K562 (cell line): Measurements from ENCODE around the gene RGS14. TPM values are rescaled to one million over a fixed set of nuclear protein-coding genes. Genes with fewer than 3 reads are reported as not detected.

Experiments used
- EHMT2 ChIP-seq: fragments of 450-650 bp; IDR thresholded peaks from 2 replicates; pipeline ENCODE4 v1.6.1; 2018; ENCODE audit warnings: antibody characterized with exemption
- ETS2 ChIP-seq: IDR thresholded peaks from 2 replicates; pipeline ENCODE4 v1.6.1; 2016; ENCODE audit warnings: borderline replicate concordance, missing genetic modification characterization, mild to moderate bottlenecking, moderate library complexity, missing compliant biosample characterization; ENCODE audit not compliant: poor library complexity, severe bottlenecking
- FOXA1 ChIP-seq: fragments of 450-650 bp; IDR thresholded peaks from 2 replicates; pipeline ENCODE4 v1.6.1; 2016; ENCODE audit warnings: mild to moderate bottlenecking, borderline replicate concordance
- NR2C1 ChIP-seq, 2 experiments: fragments of 450-650 bp; IDR thresholded peaks; 2 replicates each; pipeline ENCODE4 v1.6.1; 2017; ENCODE audit warnings: mild to moderate bottlenecking in 2 of 2, antibody characterized with exemption in 1 of 2, inconsistent platforms in 1 of 2, missing compliant biosample characterization in 1 of 2, missing genetic modification characterization in 1 of 2
- ZNF212 ChIP-seq: fragments of 450-650 bp; formaldehyde crosslinking; IDR thresholded peaks from 2 replicates; pipeline ENCODE4 v1.4.0; 2020; ENCODE audit warnings: mild to moderate bottlenecking
- polyA plus RNA-seq, 8 experiments: library from polyadenylated mRNA; depleted of rRNA in 4 of 8; stranded (reverse) in 5 of 8; unstranded in 3 of 8; fragments of >200 nt; fragmentation: Nextera tagmentation in 2 of 8; fragmentation: Illumina TruSeq in 1 of 8; extraction: Ambion mirVana in 2 of 8; extraction: Trizol in 1 of 8; gene quantifications; 2 replicates each; pipeline versions ENCODE4 v1.2.1 to v1.2.3, GENCODE V29; 2011 to 2014; ENCODE audit warnings: inconsistent platforms in 1 of 8, missing spikeins in 1 of 8
- total RNA-seq, 7 experiments: library from RNA; depleted of rRNA in 6 of 7; stranded (reverse); fragments of >200 nt in 6 of 7; fragmentation: Illumina TruSeq in 2 of 7; extraction: Trizol in 2 of 7; gene quantifications; 2 replicates each; pipeline versions ENCODE4 v1.2.1 to v1.2.3, GENCODE V29; 2011 to 2021; ENCODE audit warnings: low replicate concordance in 1 of 7
- TF ChIP-seq, protein P1 (sequence below): IDR thresholded peaks from 3 replicates; pipeline ENCODE4 v1.6.1; 2011; ENCODE audit warnings: borderline replicate concordance, mild to moderate bottlenecking, moderate library complexity; ENCODE audit not compliant: insufficient read length; ENCODE audit errors: extremely low read depth
- TF ChIP-seq, protein P2 (sequence below): fragments of 450-650 bp; IDR thresholded peaks from 2 replicates; pipeline ENCODE4 v1.6.1; 2014; ENCODE audit warnings: low read depth, mild to moderate bottlenecking, moderate library complexity, borderline replicate concordance

Gene RGS14
- total and polyA plus RNA-seq, 9 of the 15 experiments (the other 6 are each of a cell fraction or from before 2014, with no cell fraction given): 0.28 to 75.9 (median 34.5) TPM

DNA sequence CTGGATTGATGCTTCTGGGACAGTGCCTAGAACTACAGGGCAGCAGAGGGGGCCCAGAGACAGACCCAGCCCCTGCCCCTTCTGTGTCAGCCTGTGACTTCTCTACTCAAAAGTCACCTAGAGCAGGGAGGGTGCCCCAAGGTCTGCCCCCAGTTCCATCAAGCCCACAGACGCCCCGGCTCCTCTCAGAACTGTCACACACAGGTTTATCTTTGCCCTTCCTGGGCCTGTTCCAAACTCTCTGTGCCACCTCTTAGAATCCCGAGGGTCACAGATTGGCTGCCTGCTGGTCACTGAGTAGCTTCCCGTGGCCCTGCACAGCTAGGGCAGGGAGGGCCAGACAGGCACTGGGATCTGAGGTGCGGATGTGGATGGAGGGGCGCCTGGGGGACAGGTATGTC is 1.7 kb downstream of the RGS14 start (continued):
- TF ChIP-seq NR2C1 (IDR thresholded peaks at IDR 0.05) (no peak), NR2C1 (tag; IDR thresholded peaks at IDR 0.05) (no peak), EHMT2 (no peak), FOXA1 (no peak), ETS2 (tag) (no peak), ZNF212 (CRISPR knock-in tag) (no peak)
- TF ChIP-seq, protein P1, sequence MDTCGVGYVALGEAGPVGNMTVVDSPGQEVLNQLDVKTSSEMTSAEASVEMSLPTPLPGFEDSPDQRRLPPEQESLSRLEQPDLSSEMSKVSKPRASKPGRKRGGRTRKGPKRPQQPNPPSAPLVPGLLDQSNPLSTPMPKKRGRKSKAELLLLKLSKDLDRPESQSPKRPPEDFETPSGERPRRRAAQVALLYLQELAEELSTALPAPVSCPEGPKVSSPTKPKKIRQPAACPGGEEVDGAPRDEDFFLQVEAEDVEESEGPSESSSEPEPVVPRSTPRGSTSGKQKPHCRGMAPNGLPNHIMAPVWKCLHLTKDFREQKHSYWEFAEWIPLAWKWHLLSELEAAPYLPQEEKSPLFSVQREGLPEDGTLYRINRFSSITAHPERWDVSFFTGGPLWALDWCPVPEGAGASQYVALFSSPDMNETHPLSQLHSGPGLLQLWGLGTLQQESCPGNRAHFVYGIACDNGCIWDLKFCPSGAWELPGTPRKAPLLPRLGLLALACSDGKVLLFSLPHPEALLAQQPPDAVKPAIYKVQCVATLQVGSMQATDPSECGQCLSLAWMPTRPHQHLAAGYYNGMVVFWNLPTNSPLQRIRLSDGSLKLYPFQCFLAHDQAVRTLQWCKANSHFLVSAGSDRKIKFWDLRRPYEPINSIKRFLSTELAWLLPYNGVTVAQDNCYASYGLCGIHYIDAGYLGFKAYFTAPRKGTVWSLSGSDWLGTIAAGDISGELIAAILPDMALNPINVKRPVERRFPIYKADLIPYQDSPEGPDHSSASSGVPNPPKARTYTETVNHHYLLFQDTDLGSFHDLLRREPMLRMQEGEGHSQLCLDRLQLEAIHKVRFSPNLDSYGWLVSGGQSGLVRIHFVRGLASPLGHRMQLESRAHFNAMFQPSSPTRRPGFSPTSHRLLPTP: no peak
- TF ChIP-seq, protein P2, sequence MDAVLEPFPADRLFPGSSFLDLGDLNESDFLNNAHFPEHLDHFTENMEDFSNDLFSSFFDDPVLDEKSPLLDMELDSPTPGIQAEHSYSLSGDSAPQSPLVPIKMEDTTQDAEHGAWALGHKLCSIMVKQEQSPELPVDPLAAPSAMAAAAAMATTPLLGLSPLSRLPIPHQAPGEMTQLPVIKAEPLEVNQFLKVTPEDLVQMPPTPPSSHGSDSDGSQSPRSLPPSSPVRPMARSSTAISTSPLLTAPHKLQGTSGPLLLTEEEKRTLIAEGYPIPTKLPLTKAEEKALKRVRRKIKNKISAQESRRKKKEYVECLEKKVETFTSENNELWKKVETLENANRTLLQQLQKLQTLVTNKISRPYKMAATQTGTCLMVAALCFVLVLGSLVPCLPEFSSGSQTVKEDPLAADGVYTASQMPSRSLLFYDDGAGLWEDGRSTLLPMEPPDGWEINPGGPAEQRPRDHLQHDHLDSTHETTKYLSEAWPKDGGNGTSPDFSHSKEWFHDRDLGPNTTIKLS: no peak
- TF ChIP-seq, all 486 proteins: peak for 0
